Activated CD8-positive, alpha-beta memory T cell treated with anti-CD3 and anti-CD28 coated beads, Interleukin-2, amount 50 U/mL, for 24 hours (primary cell): Measurements from ENCODE around the gene DOK3.

ENCODE experiments used
- DNase-seq: peaks from one replicate; pipeline ENCODE4 v3.0.0-alpha.2; 2020; ENCODE audit errors: extremely low read depth

DOK3 gene

DNA sequence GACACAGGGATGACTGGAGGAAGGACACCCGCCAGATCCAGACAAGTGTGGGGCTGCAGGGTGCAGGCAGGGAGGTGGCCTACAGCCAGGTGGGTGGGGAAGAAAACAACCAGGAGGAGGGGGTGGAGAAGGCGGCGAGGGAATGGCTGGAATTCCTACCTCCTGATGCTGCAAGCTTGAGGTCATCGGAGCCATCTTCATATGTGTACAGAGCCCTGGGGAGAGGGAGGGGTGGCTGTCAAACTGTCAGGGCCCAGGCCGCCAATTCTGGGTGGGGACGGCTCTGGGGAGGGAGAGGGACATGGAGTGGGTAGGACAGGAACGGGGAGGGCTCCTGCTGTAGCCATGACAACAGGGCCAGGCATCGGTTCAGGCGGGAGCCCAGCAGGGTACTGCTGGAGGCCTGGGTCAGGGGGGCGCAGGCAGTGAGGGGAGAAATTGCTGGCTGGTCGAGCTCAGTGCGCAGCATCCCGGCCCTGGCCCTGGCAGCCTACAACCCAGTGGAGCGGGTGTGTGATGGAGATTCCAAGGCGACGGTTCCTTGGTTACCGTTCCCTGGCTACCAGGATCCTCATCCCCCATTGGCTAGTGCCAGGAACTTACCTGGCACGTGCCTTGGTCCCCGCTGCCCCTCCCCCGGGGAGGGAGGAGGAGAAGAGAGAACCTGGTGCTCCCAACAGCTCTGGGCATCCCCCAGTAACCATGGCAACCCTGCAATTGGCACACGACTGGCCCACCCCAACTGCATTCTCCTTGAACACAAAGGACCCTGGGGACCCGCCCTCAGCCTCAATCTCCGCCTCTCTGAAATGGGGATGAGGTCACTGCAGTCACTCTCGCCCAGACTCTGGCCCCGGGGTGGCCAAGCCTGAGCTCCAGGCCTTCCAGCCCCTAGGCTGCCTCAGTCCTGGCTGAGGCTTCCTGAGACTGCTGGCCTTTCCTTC is 40.7 kb downstream of the DOK3 start:
- no peak for DNase-seq

DNA sequence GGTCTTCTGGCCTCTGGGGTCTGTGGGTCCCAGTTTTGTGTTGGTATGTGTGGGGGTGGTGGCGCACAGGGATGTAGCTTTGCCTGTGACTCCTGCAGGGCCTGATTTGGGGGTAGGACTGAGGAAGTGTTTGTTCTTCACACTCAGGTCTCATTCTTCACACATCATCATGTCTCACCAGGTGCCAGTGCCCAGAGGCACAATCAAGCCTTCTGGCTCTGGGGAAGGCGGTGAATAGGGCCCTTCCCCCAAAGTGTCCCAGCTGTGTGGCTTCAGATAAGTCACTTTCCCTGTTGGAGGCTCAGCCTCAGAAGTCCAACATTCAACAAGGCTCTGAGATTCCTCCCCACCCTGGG is 41.3 kb downstream of the DOK3 start:
- DNase-seq, result no peak

DNA sequence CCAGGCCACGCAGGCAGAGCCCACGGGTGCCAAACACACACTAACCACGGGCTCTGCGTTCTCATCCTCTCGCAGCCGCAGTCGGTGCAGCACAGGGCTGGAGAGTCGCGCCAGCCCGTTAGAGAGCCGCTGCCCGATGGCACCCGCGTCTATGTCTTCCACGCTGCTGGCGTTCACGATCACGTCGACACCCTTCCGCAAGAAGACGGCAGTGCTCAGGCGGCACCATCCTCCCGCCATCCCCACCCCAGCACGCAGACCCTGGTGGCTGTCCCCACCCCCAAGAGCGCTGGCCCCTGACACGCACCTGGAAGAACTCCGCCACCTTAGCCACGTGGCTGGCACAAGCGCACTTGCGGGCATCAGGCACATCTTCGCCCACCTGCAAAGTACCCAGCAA is 42.2 kb downstream of the DOK3 start:
- no peak for DNase-seq

- no peak for DNase-seq
Observed at GRCh38 chr5:177466861-177467260, 42.8 kb downstream of the DOK3 start.

GRCh38 chr5:177465044-177465443 is 44.6 kb downstream of the DOK3 start:
- DNase-seq, result no peak

DNA sequence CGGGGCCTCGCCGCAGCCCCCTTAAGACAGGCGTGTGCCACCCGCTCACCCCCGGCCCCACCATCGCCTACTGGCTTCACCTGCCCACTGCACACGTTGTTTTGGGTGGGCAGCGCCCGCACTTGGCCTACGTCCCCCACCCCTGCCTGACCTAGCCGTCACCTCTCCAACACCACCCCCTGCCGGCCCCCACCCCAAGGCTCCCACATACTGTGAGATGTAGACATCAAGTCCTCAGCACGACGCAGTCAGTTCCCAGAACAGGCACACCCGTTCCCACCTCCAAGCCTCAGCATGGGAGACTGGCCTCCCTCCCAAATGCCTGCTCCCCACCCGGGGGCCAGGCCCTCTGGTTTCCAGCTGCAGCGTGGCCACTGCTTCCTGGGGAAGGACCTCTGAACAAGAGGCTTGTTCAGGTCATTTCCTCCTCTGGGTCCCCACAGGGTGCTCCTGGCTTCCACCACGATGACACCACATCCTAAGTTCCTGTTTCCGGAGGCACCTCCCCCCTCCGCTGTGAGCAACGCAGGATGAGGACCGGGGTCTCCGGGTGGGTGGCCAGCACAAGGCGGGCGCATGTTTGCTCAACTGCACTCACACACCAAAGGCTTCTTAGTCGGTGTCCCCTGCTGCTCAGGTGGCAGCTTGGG is 47.5 kb downstream of the DOK3 start:
- no peak for DNase-seq

GRCh38 chr5:177459819-177460628 is 49.6 kb downstream of the DOK3 start:
- no peak for DNase-seq

- no peak for DNase-seq
Observed at GRCh38 chr5:177459357-177459756, 50.3 kb downstream of the DOK3 start.

DNA sequence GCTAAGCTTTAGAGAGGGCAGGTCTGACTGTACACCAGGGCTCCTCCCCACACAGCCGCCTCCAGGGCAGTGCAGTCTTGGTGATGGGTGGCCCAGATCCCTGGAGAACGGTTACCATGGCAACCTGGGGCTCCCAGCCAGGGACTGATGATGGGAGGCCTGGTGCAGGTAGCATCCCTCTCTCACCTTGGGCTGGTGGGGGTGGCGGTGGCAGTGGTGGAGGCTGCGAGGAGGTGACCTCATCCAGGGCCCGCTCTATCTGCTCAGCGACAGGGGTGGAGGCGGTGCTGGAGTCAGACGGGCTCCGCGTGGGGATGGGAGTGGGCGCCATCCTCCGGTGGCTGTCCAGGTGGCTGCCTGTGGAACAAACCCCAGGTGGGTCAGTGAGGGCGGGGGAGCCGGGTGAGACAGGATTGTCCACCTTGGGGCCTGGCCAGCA is 50.7 kb downstream of the DOK3 start:
- no peak for DNase-seq

DNA sequence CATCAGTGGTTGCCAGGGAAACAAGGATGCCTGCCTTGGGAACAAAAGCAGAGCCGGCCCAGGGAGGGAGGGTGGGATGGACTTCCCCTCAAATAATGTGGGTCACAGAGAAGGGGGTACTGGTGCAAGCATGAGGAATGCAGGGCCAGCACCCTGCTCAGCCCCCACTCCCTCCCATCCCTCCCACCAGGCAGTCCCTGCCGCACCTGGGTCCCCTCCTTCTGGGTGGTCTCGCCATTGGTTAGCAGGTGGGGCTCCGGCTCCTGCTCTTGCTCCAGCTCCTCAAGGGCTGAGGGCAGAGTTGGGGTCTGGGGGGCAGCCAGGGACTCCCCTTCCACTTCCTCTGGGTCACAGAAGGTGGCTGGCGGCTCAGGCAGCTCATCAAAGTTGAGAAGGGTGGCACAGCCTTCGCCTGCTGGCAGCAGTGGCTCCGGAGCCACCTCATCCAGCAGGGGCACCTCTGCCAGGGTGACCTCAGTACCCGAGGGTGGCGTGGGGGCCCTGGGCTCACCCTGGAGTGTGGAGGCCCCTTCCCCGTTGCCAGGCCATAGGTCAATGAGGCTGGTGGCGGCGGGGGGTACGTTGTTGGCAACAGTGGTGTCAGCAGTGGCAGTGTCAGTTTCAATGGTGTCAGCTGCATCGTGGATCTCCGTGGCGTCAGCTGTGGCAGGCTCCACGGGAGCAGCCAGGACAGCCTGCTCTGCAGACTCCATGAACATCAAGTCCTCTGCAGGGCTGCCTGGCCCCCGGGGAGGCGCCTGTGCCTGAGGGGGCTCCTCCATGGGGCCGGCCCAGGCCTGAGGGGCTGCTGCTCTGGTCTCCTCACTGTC is 51.6 kb downstream of the DOK3 start:
- DNase-seq, result no peak

DNA sequence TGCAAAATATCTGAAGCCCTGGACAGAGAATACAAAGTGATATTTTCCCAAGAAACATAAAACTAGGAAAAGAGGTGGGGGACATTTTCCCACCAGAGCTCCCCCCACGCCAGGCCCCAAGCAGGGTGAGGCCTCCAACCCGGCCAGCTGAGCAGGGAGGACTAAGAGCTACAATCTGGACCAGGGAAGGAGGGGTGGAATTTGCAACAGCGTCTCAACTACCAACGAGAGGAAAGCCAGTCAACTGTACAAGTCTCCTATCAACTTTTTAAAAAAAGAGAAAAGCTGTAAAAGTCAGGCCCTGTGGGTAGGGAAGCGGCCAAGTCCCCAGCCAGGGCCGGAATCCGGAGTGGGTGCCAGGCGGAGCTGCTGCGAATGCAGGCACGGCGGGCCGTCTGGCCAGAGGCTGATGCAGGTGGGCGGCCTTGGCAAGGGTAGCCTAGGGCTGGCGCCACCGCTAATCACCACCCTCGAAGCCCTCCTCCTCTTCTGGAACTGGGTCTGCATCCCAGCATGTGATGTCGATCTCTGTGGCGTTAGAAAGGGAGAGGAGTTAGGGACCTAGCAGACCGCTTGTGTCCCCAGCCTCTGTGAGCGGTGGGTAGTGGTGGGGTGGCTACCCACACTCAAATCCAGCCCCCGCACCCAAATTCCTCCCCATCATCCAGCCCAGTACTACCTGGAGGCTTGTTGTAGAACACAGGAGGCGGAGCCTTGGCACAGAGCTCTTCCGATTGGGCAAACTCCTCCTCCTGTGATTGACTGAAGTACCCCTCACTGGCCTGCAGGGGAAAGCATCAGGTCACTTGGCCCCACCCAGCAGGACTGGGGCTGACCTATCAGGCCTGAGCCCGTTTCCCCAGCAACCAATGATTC is 52.4 kb downstream of the DOK3 start:
- DNase-seq, result no peak

GRCh38 chr5:177456591-177456964 is 53.0 kb downstream of the DOK3 start:
- DNase-seq, result no peak

DNA sequence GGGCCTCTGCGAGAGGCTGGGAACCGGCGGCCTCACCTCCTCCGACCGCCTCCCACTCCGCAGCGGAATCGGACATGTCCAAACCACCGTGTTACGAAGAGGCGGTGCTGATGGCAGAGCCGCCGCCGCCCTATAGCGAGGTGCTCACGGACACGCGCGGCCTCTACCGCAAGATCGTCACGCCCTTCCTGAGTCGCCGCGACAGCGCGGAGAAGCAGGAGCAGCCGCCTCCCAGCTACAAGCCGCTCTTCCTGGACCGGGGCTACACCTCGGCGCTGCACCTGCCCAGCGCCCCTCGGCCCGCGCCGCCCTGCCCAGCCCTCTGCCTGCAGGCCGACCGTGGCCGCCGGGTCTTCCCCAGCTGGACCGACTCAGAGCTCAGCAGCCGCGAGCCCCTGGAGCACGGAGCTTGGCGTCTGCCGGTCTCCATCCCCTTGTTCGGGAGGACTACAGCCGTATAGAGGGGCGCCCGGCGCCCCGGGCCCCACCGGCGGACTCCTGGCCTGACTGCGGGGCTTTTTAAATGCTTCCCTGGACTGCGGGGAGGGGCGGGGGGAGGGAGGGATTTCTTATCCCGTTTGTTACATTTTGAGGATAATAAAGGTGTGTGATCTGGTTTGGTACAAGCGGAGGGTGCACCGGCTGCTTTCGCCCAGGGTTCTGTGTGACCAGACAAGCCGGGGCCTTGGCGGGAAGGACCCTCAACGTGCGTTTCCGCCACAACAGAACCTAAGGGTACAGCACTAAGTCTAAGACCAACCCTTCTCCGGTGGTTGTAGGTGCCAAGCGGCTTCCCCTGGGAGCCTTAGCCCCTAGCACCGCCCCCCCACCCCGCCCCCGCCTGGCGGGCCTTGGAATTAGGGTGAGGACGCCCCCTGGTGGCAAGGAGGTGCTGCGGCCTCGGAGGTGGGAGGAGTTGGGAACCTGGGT is 53.7 kb downstream of the DOK3 start:
- peak; percentile 88 for DNase-seq

DNA sequence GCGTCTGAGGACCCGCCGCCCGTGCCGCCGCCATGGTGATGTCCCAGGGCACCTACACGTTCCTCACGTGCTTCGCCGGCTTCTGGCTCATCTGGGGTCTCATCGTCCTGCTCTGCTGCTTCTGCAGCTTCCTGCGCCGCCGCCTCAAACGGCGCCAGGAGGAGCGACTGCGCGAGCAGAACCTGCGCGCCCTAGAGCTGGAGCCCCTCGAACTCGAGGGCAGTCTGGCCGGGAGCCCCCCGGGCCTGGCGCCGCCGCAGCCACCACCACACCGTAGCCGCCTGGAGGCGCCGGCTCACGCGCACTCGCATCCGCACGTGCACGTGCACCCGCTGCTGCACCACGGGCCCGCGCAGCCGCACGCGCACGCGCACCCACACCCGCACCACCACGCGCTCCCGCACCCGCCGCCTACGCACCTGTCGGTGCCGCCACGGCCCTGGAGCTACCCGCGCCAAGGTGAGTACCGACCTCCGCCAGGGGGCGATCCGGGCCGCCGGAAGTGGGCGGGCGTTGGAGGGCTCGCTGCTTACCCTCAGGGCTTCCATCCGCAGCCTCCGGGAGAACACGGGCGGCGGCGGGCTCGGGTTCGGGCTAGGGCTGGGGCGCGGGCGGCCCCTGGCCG is 54.5 kb downstream of the DOK3 start:
- DNase-seq, result peak; percentile 77

- peak; percentile 73 for DNase-seq
Observed at GRCh38 chr5:177454397-177455035, 55.1 kb downstream of the DOK3 start.

DNA sequence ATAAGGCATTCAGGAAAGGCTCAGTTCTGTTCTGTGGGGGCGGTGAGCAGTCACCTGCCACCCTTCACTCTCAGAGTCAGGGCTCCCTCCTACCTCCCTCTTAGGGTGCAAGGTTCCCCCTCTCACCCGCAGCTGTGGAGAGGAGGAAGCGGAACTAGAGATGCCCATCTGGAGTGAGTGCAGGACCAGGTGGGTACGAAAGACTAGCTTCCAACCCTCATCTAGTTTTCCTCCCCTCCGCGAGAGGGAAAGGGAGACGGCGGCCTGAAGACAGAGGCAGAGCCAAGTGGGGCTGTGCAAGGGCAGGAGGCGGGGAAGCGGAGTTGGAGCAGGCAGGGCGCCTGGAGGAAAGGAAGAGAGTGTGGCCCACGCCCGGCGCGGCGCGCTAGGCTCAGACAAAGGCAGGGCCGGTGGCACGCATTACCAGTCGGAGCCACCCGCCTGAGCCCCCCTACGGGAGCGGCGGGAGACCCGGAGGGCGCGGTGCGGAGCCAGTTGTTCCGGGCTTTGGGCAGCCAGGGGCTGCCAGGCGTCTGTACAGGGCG is 55.7 kb downstream of the DOK3 start:
- DNase-seq, result no peak

- DNase-seq, result no peak
Observed at GRCh38 chr5:177452688-177453638, 56.7 kb downstream of the DOK3 start.
